Measurements from ENCODE around the gene RYR2.

GRCh38 chr1:237270353-237270752, 228.4 kb downstream of the RYR2 start:
- TF ChIP-seq EP300 (IDR thresholded peaks at IDR 0.05) (no peak), CTCF (IDR thresholded peaks at IDR 0.05) (no peak), POLR2A (IDR thresholded peaks at IDR 0.05) (no peak), POLR2AphosphoS5 (IDR thresholded peaks at IDR 0.05) (no peak)
